Measurements from ENCODE around the gene CNTNAP2.

- TF ChIP-seq ZNF274 (IDR thresholded peaks at IDR 0.05; ENCODE audit: low read length), result no peak
- no peak for TF ChIP-seq ZNF274 (tag by site-specific recombination; IDR thresholded peaks at IDR 0.05; ENCODE audit: borderline replicate concordance)
- TF ChIP-seq CTCF (tag by site-specific recombination; IDR thresholded peaks at IDR 0.05), result no peak
- TF ChIP-seq ZSCAN18 (tag by site-specific recombination; IDR thresholded peaks at IDR 0.05), result no peak
- no peak for TF ChIP-seq IKZF3 (tag by site-specific recombination; IDR thresholded peaks at IDR 0.05)
- TF ChIP-seq ZNF501 (tag by site-specific recombination; IDR thresholded peaks at IDR 0.05), result no peak
- no peak for TF ChIP-seq GLI4 (tag by site-specific recombination; IDR thresholded peaks at IDR 0.05)
- no peak for TF ChIP-seq REST (tag by site-specific recombination; IDR thresholded peaks at IDR 0.05)
- no peak for TF ChIP-seq ZNF596 (tag by site-specific recombination; IDR thresholded peaks at IDR 0.05)
- TF ChIP-seq ZNF510 (tag by site-specific recombination; IDR thresholded peaks at IDR 0.05; ENCODE audit: insufficient replicate concordance), result no peak
- no peak for TF ChIP-seq ZBTB21 (tag by site-specific recombination; IDR thresholded peaks at IDR 0.05)
- TF ChIP-seq, protein P1, sequence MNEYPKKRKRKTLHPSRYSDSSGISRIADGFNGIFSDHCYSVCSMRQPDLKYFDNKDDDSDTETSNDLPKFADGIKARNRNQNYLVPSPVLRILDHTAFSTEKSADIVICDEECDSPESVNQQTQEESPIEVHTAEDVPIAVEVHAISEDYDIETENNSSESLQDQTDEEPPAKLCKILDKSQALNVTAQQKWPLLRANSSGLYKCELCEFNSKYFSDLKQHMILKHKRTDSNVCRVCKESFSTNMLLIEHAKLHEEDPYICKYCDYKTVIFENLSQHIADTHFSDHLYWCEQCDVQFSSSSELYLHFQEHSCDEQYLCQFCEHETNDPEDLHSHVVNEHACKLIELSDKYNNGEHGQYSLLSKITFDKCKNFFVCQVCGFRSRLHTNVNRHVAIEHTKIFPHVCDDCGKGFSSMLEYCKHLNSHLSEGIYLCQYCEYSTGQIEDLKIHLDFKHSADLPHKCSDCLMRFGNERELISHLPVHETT (tag by site-specific recombination; IDR thresholded peaks at IDR 0.05), result no peak
- no peak for TF ChIP-seq ZNF169 (tag by site-specific recombination; IDR thresholded peaks at IDR 0.05)
These were observed 490.0 kb downstream of the CNTNAP2 start for GRCh38 chr7:146606628-146607027.
